ENCODE data around the gene VSTM2L. TPM values are rescaled to one million over a fixed set of nuclear protein-coding genes. Genes with fewer than 3 reads are reported as not detected.

VSTM2L gene
- total and polyA plus RNA-seq, 2 of the 13 experiments (the other 11 are each of a cell fraction or from before 2014, with no cell fraction given), result not detected

GRCh38 chr20:37882961-37883712 lies 19.8 kb upstream of the VSTM2L start (continued):
- TF ChIP-seq, protein P1, sequence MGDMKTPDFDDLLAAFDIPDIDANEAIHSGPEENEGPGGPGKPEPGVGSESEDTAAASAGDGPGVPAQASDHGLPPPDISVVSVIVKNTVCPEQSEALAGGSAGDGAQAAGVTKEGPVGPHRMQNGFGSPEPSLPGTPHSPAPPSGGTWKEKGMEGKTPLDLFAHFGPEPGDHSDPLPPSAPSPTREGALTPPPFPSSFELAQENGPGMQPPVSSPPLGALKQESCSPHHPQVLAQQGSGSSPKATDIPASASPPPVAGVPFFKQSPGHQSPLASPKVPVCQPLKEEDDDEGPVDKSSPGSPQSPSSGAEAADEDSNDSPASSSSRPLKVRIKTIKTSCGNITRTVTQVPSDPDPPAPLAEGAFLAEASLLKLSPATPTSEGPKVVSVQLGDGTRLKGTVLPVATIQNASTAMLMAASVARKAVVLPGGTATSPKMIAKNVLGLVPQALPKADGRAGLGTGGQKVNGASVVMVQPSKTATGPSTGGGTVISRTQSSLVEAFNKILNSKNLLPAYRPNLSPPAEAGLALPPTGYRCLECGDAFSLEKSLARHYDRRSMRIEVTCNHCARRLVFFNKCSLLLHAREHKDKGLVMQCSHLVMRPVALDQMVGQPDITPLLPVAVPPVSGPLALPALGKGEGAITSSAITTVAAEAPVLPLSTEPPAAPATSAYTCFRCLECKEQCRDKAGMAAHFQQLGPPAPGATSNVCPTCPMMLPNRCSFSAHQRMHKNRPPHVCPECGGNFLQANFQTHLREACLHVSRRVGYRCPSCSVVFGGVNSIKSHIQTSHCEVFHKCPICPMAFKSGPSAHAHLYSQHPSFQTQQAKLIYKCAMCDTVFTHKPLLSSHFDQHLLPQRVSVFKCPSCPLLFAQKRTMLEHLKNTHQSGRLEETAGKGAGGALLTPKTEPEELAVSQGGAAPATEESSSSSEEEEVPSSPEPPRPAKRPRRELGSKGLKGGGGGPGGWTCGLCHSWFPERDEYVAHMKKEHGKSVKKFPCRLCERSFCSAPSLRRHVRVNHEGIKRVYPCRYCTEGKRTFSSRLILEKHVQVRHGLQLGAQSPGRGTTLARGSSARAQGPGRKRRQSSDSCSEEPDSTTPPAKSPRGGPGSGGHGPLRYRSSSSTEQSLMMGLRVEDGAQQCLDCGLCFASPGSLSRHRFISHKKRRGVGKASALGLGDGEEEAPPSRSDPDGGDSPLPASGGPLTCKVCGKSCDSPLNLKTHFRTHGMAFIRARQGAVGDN (CRISPR knock-in tag; IDR thresholded peaks at IDR 0.05), result peak; percentile 36
- 0 out of 2 replicates have a peak, but pooled peaks have one; percentile 27 for TF ChIP-seq ZNF451 (CRISPR knock-in tag; IDR thresholded peaks at IDR 0.05)
- TF ChIP-seq ARID2 (CRISPR knock-in tag; IDR thresholded peaks at IDR 0.05; ENCODE audit: borderline replicate concordance), result no peak
- TF ChIP-seq, protein P2, sequence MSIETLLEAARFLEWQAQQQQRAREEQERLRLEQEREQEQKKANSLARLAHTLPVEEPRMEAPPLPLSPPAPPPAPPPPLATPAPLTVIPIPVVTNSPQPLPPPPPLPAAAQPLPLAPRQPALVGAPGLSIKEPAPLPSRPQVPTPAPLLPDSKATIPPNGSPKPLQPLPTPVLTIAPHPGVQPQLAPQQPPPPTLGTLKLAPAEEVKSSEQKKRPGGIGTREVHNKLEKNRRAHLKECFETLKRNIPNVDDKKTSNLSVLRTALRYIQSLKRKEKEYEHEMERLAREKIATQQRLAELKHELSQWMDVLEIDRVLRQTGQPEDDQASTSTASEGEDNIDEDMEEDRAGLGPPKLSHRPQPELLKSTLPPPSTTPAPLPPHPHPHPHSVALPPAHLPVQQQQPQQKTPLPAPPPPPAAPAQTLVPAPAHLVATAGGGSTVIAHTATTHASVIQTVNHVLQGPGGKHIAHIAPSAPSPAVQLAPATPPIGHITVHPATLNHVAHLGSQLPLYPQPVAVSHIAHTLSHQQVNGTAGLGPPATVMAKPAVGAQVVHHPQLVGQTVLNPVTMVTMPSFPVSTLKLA (IDR thresholded peaks at IDR 0.05), result no peak

- Histone ChIP-seq H2AFZ (ENCODE audit: low read length) (no peak overlapping the region), H3K4me3 (replicated peaks in 1 of 3; ENCODE audit: insufficient read depth in 1 of 3, low read depth in 2 of 3, low read length in 3 of 3) (no peak overlapping the region), H3K27me3 (ENCODE audit: control insufficient read depth in 1 of 2, insufficient read depth in 2 of 2, low read length in 2 of 2) (peaks cover 12 to 30% of the 10 kb centered on the region in 2 experiments; a peak in 4 of 5 replicates), H3K9me3 (ENCODE audit: low read length) (no peaks in the 10 kb centered on the region), H3K79me2 (ENCODE audit: insufficient read depth, low read length) (no peaks in the 10 kb centered on the region), H4K20me1 (ENCODE audit: insufficient read depth, low read length) (no peaks in the 10 kb centered on the region), H3K9ac (ENCODE audit: insufficient read depth, low read depth, low read length) (no peak overlapping the region), H3K4me1 (ENCODE audit: insufficient read depth, low read length) (peaks cover 65% of the 10 kb centered on the region), H3K36me3 (replicated peaks in 1 of 2; ENCODE audit: control insufficient read depth in 1 of 2, insufficient read depth in 2 of 2, low read length in 2 of 2) (no peaks in the 10 kb centered on the region), H3K4me2 (ENCODE audit: low read depth, low read length) (no peak overlapping the region), H3K27ac (ENCODE audit: extremely low read length, insufficient read depth, low read length) (no peak overlapping the region)
- 0 out of 2 replicates have a peak, but pooled peaks have one; percentile 7 for TF ChIP-seq ZMYM3 (CRISPR knock-in tag; IDR thresholded peaks at IDR 0.05)
- no peak for TF ChIP-seq RFX3 (CRISPR knock-in tag; IDR thresholded peaks at IDR 0.05)
- no peak for TF ChIP-seq MAZ (IDR thresholded peaks at IDR 0.05; ENCODE audit: borderline replicate concordance, low read depth, low read length)
- TF ChIP-seq MAZ (CRISPR knock-in tag; IDR thresholded peaks at IDR 0.05; ENCODE audit: low read depth), result no peak
- no peak for TF ChIP-seq ZNF558 (CRISPR knock-in tag; IDR thresholded peaks at IDR 0.05; ENCODE audit: borderline replicate concordance)
- TF ChIP-seq ZNF253 (CRISPR knock-in tag; IDR thresholded peaks at IDR 0.05; ENCODE audit: borderline replicate concordance), result 0 out of 2 replicates have a peak, but pooled peaks have one; percentile 40
- CTCF ChIA-PET (ENCODE audit: low intra/inter-chr PET ratio, low total read pairs), result no interaction called here
- FAIRE-seq (no peak), DNase-seq (ENCODE audit: low spot score) (no peak), ATAC-seq (no peak)
- intact Hi-C loops (cut with micrococcal nuclease; ENCODE audit: unreplicated experiment), result no loop called here
- POLR2A ChIA-PET, result no interaction called here
- no TSS peak for BruUV-seq (replicated peaks)
- in situ Hi-C loops (cut with HindIII; ENCODE audit: extremely low pct_ligation_motif_present, low pct_unique_long_range_greater_than_20kb), result no loop called here
- 67% methylated on average over 8 of the region's 8 CpGs for WGBS (ENCODE audit: low lambda C conversion rate)
Measured at GRCh38 chr20:37885042-37885441, 17.9 kb upstream of the VSTM2L start.

Data from HepG2 (cell line).